ENCODE measurements around the gene PLPP1. TPM values are rescaled to one million over a fixed set of nuclear protein-coding genes. Genes with fewer than 3 reads are reported as not detected.

PLPP1 gene
- total and polyA plus RNA-seq, 2 of the 8 experiments (the other 6 are each of a cell fraction or from before 2014, with no cell fraction given) = 43.7 to 91.3 TPM

DNA sequence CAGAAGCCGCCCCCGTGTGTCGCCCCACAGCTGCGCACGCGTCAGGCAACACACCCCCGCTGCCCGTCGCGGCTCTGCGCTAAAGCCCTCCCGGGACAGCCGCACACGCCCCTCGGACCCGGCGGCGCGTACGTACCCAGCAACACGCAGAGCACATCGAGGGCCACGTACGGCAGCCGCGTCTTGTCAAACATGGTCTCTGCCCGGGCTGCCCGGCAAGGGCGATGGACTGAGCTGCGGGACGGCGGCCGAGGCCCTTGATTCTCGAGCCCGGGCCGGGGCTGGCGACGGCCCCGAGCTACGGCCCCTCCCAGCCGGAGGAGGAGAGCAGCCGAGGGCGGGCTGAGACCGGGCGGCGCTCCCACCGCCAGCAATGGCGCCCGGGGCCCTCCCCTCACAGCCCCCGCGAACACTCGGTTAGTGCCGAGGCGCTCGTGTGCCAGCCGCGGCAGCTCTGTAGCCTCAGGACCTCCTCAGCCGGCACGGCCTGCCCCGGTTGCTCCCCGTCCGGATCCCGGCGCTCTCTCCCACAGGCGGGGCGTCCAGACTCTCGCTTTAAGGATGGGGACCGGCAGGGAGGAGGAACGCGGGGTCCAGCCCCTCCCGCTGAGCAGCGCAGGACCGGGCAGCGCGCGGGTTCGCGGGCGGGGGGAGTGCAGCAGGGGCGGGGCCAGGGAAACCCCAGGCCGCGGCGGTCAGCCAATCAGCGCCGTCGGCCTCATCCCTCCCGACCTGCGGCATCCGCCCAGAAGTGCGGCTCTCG, at the start of gene PLPP1 (continued):
- TF ChIP-seq, protein P1, sequence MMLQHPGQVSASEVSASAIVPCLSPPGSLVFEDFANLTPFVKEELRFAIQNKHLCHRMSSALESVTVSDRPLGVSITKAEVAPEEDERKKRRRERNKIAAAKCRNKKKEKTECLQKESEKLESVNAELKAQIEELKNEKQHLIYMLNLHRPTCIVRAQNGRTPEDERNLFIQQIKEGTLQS (IDR thresholded peaks at IDR 0.05; ENCODE audit: insufficient read depth, low read depth, low read length) = no peak
- TF ChIP-seq CHD7 (IDR thresholded peaks at IDR 0.05; ENCODE audit: insufficient replicate concordance, low read length) (no peak), PHF8 (conservative IDR thresholded peaks at IDR 0.05; ENCODE audit: low read depth, low read length) (peak; percentile 78; the same call in 1 of the 2 replicates), POU5F1 (IDR thresholded peaks at IDR 0.05; ENCODE audit: low read depth, low read length) (no peak), CTBP2 (IDR thresholded peaks at IDR 0.05; ENCODE audit: borderline replicate concordance, insufficient read depth, insufficient read length, low read length) (no peak), SIRT6 (IDR thresholded peaks at IDR 0.05; ENCODE audit: low read length) (no peak), TEAD4 (IDR thresholded peaks at IDR 0.05; ENCODE audit: low read depth, low read length) (no peak), SUZ12 (IDR thresholded peaks at IDR 0.05; ENCODE audit: low read length) (no peak)

Data from H1 (cell line).